ENCODE data around the gene SSRP1.
"Not testable (repeated sequence)": the region's sequence is repeated elsewhere in the genome, so short reads cannot be mapped to it uniquely, and the experiment has no call there.

SSRP1 gene

DNA sequence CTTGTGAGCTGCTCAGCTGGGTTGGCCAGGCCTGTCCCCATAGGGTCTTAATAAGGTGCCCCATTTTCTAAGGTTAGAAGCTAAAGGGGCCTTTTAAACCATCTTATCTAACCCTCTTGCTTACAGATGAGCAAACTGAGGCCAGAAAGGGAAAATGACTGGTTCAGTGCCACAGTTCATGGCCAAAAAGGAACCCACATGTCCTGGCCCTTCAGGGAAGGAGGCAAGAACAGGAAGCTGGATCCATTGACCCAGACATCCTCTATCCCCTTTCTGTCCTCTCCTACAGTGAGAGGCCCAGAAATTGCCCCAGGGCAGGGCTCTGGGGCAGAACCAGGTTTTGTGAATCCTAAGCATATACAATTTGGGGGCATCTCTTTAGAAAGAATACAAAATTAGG, 35.2 kb upstream of the SSRP1 start:
- Histone ChIP-seq H3K4me1 (ENCODE audit: control insufficient read depth in 5 of 5, insufficient read depth in 5 of 5, low read length in 5 of 5) (peaks cover 0 to 33% (median 5%) of the 10 kb centered on the region in 5 donors), H3K9ac (ENCODE audit: low read length in 5 of 5) (no peak overlapping the region), H3K36me3 (ENCODE audit: control insufficient read depth in 5 of 5, insufficient read depth in 5 of 5, low read length in 5 of 5) (no peaks in the 10 kb centered on the region), H3K27ac (ENCODE audit: low read depth, low read length) (no peak overlapping the region), H3K4me3 (ENCODE audit: low read depth in 1 of 5, low read length in 5 of 5) (no peak overlapping the region), H3K27me3 (ENCODE audit: control insufficient read depth in 5 of 5, insufficient read depth in 4 of 5, low read length in 5 of 5) (peaks cover 0 to 2% (median 0%) of the 10 kb centered on the region in 5 donors), H3K9me3 (ENCODE audit: control insufficient read depth in 5 of 5, low read length in 5 of 5) (no peaks in the 10 kb centered on the region)

DNA sequence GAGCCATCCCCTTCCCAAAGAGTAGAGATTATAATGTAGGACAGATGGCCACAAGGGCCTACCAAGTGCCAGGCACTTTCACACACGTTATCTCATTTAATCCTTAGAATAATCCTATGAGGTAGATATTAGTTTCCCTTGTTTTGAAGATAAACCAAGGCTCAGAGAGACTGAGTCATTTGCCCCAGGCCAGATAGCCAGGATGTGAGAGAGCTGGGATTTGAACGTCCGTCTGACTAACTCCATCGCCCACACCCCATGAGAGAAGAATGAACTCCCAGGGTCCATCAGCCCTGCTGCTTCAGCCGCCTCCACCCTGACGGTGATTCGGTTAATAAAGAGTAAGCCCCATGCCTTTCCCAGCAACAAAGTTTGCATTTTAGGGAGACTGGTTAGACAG, 34.6 kb upstream of the SSRP1 start:
- Histone ChIP-seq H3K4me1 (ENCODE audit: control insufficient read depth in 5 of 5, insufficient read depth in 5 of 5, low read length in 5 of 5) (peaks cover 0 to 28% (median 4%) of the 10 kb centered on the region in 5 donors), H3K9me3 (ENCODE audit: control insufficient read depth in 5 of 5, low read length in 5 of 5) (no peaks in the 10 kb centered on the region)

DNA sequence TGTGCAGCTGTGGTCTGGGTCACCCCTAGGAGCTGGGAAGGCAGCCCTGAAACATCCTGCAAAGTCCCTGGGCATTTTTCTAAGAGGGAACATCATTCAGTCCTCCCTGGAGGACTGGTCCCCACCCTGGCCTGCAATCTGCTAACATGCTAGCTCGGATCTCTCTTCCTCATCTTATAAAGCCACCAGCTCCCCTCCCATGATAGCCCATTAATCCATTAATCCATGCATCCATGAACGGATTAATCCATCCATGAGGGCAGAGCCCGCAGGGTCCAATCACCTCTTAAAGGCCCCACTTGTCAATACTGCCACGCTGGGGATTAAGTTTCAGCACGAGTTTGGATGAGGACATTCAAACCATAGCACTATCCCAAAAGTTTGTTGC, 33.1 kb upstream of the SSRP1 start:
- Histone ChIP-seq H3K27me3 (ENCODE audit: control insufficient read depth in 5 of 5, insufficient read depth in 4 of 5, low read length in 5 of 5) (peaks cover 0 to 2% (median 0%) of the 10 kb centered on the region in 5 donors), H3K27ac (ENCODE audit: low read depth, low read length) (no peak overlapping the region), H3K4me3 (ENCODE audit: low read depth in 1 of 5, low read length in 5 of 5) (no peak overlapping the region), H3K9me3 (ENCODE audit: control insufficient read depth in 5 of 5, low read length in 5 of 5) (no peaks in the 10 kb centered on the region), H3K4me1 (ENCODE audit: control insufficient read depth in 5 of 5, insufficient read depth in 5 of 5, low read length in 5 of 5) (peaks cover 0 to 24% (median 4%) of the 10 kb centered on the region in 5 donors), H3K36me3 (ENCODE audit: control insufficient read depth in 5 of 5, insufficient read depth in 5 of 5, low read length in 5 of 5) (no peaks in the 10 kb centered on the region), H3K9ac (ENCODE audit: low read length in 5 of 5) (no peak overlapping the region)

More for the DNA sequence above, 34.6 kb upstream of the SSRP1 start:
- Histone ChIP-seq H3K27me3 (ENCODE audit: control insufficient read depth in 5 of 5, insufficient read depth in 4 of 5, low read length in 5 of 5) (peaks cover 0 to 2% (median 0%) of the 10 kb centered on the region in 5 donors), H3K27ac (ENCODE audit: low read depth, low read length) (no peak overlapping the region), H3K36me3 (ENCODE audit: control insufficient read depth in 5 of 5, insufficient read depth in 5 of 5, low read length in 5 of 5) (no peaks in the 10 kb centered on the region), H3K9ac (ENCODE audit: low read length in 5 of 5) (no peak overlapping the region), H3K4me3 (ENCODE audit: low read depth in 1 of 5, low read length in 5 of 5) (no peak overlapping the region)

DNA sequence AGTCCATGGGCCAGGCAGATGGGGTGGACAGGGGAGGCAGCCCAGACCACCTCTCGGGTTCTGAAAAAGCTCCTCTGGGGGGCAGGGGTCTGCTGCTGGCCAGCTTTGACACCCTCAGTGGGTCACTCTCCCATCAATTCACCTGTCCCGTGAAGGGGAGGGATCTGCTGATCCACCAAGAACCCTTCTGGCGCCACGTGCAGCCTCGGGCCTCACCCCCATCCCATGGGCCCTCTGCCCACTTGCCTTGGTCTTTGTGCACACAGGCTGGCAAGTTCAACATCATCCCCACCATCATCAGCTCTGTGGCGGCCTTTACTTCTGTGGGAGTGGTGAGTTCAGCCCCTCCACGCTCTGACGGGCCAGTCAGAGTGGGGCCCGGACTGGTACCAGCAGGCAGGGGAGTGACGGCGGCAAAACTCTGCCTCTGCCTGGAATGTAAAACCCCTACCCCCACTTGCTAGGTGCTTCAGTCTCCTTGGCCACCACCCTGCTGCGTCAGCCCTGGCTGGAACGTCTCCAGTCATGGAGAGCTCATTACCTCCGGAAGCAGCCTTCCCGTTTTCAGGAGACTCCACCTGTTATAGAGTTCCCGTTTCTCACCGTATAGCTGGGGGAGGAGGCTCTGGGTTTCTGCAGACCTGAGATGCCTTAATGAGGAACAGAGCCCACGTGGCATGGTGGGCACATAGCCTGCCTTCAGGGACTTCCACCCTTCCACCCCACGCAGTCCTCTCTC, 32.6 kb upstream of the SSRP1 start:
- Histone ChIP-seq H3K9ac (ENCODE audit: low read length in 5 of 5) (no peak overlapping the region), H3K27me3 (ENCODE audit: control insufficient read depth in 5 of 5, insufficient read depth in 4 of 5, low read length in 5 of 5) (peaks cover 0 to 2% (median 0%) of the 10 kb centered on the region in 5 donors)

DNA sequence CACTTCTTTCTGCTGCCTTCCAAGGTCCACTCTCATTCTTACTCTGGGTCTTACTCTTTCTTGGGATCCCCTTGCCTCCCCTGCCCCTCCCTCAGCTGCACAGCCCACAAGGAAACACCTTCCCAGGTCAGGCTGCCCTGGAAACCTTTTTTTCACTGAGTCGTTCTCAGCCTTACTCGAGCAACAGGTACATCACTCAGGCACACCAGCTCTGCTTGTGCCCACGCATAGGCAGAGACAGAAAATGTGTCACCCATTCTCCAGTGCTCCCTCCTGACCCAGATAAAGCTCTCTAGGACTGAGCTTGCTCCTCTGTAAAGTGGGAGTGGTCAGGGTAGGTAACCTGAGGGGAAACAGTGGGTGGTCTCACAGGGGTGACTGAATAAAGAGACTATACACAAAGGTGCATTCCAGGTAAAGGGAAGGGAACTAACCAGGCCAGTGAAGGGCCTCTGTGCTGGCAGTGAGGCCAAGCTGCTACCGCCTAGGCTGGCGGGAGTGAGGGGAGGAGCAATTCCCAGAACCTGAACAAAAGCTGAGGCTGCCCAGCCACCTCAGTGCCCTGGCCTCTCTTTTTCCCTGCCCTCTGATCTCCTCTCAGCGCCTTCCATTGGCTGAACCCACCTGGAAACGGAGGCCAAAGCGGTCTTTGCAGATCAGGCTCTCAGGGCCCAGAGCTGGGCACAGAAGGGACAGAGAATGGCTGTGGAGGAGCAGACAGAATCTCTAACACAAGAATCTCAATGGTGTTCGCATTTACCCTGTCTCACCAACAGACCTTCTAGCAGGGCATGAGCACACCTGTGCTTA, 29.4 kb upstream of the SSRP1 start:
- Histone ChIP-seq H3K27me3 (ENCODE audit: control insufficient read depth in 5 of 5, insufficient read depth in 4 of 5, low read length in 5 of 5) (peaks cover 0 to 5% (median 0%) of the 10 kb centered on the region in 5 donors), H3K9me3 (ENCODE audit: control insufficient read depth in 5 of 5, low read length in 5 of 5) (peaks cover 0 to 2% (median 0%) of the 10 kb centered on the region in 5 donors), H3K4me3 (ENCODE audit: low read depth in 1 of 5, low read length in 5 of 5) (no peak overlapping the region), H3K27ac (ENCODE audit: low read depth, low read length) (no peak overlapping the region), H3K36me3 (ENCODE audit: control insufficient read depth in 5 of 5, insufficient read depth in 5 of 5, low read length in 5 of 5) (no peaks in the 10 kb centered on the region), H3K9ac (ENCODE audit: low read length in 5 of 5) (no peak overlapping the region), H3K4me1 (ENCODE audit: control insufficient read depth in 5 of 5, insufficient read depth in 5 of 5, low read length in 5 of 5) (peaks cover 0 to 10% (median 0%) of the 10 kb centered on the region in 5 donors)

More for the DNA sequence above, 32.6 kb upstream of the SSRP1 start:
- Histone ChIP-seq H3K36me3 (ENCODE audit: control insufficient read depth in 5 of 5, insufficient read depth in 5 of 5, low read length in 5 of 5) (no peaks in the 10 kb centered on the region), H3K4me3 (ENCODE audit: low read depth in 1 of 5, low read length in 5 of 5) (no peak overlapping the region), H3K4me1 (ENCODE audit: control insufficient read depth in 5 of 5, insufficient read depth in 5 of 5, low read length in 5 of 5) (peaks cover 0 to 22% (median 4%) of the 10 kb centered on the region in 5 donors), H3K9me3 (ENCODE audit: control insufficient read depth in 5 of 5, low read length in 5 of 5) (peaks cover 0 to under 1% (median 0%) of the 10 kb centered on the region in 5 donors), H3K27ac (ENCODE audit: low read depth, low read length) (no peak overlapping the region)

DNA sequence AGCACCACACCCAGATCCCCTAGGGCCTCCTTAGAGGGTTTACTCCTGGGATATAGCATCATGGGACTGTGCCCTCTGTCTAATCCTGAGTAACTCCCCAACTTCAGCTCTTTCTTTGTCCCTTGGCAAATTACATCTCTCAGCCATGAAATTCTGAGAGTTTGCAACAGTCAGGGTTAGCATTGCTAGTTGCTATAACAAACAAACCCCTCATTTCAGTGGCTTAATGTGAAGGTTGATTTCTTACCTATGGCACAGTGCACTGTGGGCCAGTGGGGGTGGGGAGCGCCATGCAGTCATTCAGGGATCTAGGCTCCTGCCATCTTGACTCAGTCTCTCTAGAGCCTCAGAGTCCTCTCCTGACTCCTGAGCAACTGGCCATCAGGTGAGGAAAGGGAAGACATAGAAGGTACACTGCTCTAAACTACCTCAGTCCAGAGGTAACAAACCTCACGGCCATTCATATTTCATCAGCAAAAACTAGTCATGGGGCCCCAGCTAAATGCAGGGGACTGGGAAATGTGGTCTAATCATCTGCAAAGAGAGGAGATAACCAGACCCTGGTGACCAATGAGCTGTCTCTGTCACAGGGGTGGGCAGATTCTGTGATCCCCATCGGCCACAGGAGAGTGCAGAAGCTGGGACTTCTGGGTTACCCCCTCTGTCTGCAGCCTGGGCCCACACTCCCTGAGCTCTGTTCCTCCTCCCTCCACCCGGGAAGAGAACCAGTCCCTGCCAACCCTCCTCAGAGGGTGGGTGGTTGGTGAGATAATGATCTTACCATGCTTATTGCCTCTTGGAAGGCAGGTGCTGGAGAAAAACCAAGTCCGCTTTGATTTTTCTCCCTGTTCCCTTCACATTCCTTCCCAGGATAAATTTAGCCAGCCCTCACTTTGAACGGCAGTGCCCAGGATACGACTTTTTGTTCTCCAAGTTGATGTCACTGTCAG, 27.7 kb upstream of the SSRP1 start:
- no peak overlapping the region for H3K9ac ChIP-seq (ENCODE audit: low read length in 5 of 5)
- peaks cover 0 to 5% (median 0%) of the 10 kb centered on the region in 5 donors for H3K27me3 ChIP-seq (ENCODE audit: control insufficient read depth in 5 of 5, insufficient read depth in 4 of 5, low read length in 5 of 5)
- no peak overlapping the region for H3K27ac ChIP-seq (ENCODE audit: low read depth, low read length)
- H3K9me3 ChIP-seq (ENCODE audit: control insufficient read depth in 5 of 5, low read length in 5 of 5) = peaks cover 0 to 2% (median 0%) of the 10 kb centered on the region in 5 donors
- H3K4me1 ChIP-seq (ENCODE audit: control insufficient read depth in 5 of 5, insufficient read depth in 5 of 5, low read length in 5 of 5) = peaks cover 0 to 5% (median 0%) of the 10 kb centered on the region in 5 donors
- no peaks in the 10 kb centered on the region for H3K36me3 ChIP-seq (ENCODE audit: control insufficient read depth in 5 of 5, insufficient read depth in 5 of 5, low read length in 5 of 5)
- no peak overlapping the region for H3K4me3 ChIP-seq (ENCODE audit: low read depth in 1 of 5, low read length in 5 of 5)

DNA sequence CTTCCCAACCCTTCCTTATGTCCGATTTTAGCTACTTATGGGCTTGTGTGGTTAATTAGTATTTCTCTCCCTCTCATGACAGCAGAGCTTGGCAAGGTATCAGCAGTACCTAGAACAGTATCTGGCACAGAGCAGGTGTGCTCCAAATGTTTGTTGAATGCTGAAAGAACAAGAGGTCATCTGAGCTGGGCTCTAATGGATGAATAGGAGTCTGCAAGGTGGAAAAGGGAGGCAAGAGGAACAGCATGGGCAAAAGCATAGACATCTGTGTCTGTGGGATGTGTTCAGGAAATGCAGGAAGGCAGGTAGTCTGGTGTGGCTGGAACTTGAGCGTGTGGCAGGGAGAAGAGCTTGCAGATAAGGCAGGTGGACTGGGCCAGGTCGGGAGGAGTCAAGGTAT, 26.2 kb upstream of the SSRP1 start:
- Histone ChIP-seq H3K27ac (ENCODE audit: low read depth, low read length) (no peak overlapping the region), H3K4me1 (ENCODE audit: control insufficient read depth in 5 of 5, insufficient read depth in 5 of 5, low read length in 5 of 5) (peaks cover 0 to 3% (median 0%) of the 10 kb centered on the region in 5 donors), H3K9ac (ENCODE audit: low read length in 5 of 5) (no peak overlapping the region), H3K27me3 (ENCODE audit: control insufficient read depth in 5 of 5, insufficient read depth in 4 of 5, low read length in 5 of 5) (peaks cover 0 to 5% (median 0%) of the 10 kb centered on the region in 5 donors), H3K9me3 (ENCODE audit: control insufficient read depth in 5 of 5, low read length in 5 of 5) (peaks cover 0 to 2% (median 0%) of the 10 kb centered on the region in 5 donors), H3K4me3 (ENCODE audit: low read depth in 1 of 5, low read length in 5 of 5) (no peak overlapping the region), H3K36me3 (ENCODE audit: control insufficient read depth in 5 of 5, insufficient read depth in 5 of 5, low read length in 5 of 5) (no peaks in the 10 kb centered on the region)

DNA sequence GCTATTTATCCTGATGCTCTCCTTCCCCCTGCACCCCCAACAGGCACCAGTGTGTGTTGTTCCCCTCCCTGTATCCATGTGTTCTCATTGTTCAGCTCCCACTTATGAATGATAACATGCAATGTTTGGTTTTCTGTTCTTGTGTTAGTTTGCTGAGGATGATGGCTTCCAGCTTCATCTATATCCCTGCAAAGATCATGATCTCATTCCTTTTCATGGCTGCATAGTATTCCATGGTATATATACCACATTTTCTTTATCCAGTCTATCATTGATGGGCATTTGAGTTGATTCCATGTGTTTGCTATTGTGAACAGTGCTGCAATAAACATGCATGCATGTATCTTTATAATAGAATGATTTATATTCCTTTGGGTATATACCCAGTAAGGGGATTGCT, 25.7 kb upstream of the SSRP1 start:
- not testable (repeated sequence) for H3K9me3 ChIP-seq (ENCODE audit: control insufficient read depth in 5 of 5, low read length in 5 of 5); H3K9ac ChIP-seq (ENCODE audit: low read length in 5 of 5); H3K4me3 ChIP-seq (ENCODE audit: low read depth in 1 of 5, low read length in 5 of 5); H3K27me3 ChIP-seq (ENCODE audit: control insufficient read depth in 5 of 5, insufficient read depth in 4 of 5, low read length in 5 of 5); H3K27ac ChIP-seq (ENCODE audit: low read depth, low read length); H3K4me1 ChIP-seq (ENCODE audit: control insufficient read depth in 5 of 5, insufficient read depth in 5 of 5, low read length in 5 of 5); H3K36me3 ChIP-seq (ENCODE audit: control insufficient read depth in 5 of 5, insufficient read depth in 5 of 5, low read length in 5 of 5)

DNA sequence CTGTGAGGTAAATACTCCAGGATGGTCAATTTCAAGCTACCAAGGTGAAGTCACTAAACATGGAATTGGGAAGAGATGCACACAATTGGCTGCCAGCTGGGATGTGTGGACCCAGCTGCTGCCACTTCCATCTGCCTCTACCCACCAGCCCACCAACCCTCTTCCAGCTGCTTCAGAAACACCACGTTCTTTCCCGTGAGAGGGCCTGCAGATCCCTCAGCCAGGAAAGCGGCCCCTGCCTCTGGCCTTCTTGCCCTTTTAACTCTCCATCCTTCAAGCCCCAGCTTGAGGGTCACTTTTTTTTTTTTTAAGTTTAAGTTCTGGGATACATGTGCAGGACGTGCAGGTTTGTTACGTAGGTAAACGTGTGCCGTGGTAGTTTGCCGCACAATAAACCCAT, 25.3 kb upstream of the SSRP1 start:
- Histone ChIP-seq H3K9ac (ENCODE audit: low read length in 5 of 5) (no peak overlapping the region), H3K4me3 (ENCODE audit: low read depth in 1 of 5, low read length in 5 of 5) (no peak overlapping the region), H3K9me3 (ENCODE audit: control insufficient read depth in 5 of 5, low read length in 5 of 5) (peaks cover 0 to 2% (median 0%) of the 10 kb centered on the region in 5 donors), H3K36me3 (ENCODE audit: control insufficient read depth in 5 of 5, insufficient read depth in 5 of 5, low read length in 5 of 5) (no peaks in the 10 kb centered on the region), H3K4me1 (ENCODE audit: control insufficient read depth in 5 of 5, insufficient read depth in 5 of 5, low read length in 5 of 5) (peaks cover 0 to 3% (median 0%) of the 10 kb centered on the region in 5 donors), H3K27me3 (ENCODE audit: control insufficient read depth in 5 of 5, insufficient read depth in 4 of 5, low read length in 5 of 5) (peaks cover 0 to 5% (median 0%) of the 10 kb centered on the region in 5 donors), H3K27ac (ENCODE audit: low read depth, low read length) (no peak overlapping the region)
